WERI-Rb-1 (cell line): ENCODE results near the gene DCD.
"Not testable (repeated sequence)": the region's sequence is repeated elsewhere in the genome, so short reads cannot be mapped to it uniquely, and the experiment has no call there.

Source experiments
- DNase-seq: peaks from one replicate; pipeline ENCODE4 v3.0.0-alpha.2; 2020
- H3K27ac ChIP-seq: fragments of 250-450 bp; sonication (Bioruptor Pico); 2 replicates; pipeline ENCODE4 v1.5.1; 2020; ENCODE audit warnings: mild to moderate bottlenecking, moderate library complexity
- H3K27me3 ChIP-seq: fragments of 250-450 bp; sonication (Bioruptor Pico); 2 replicates; pipeline ENCODE4 v1.5.1; 2021; ENCODE audit warnings: mild to moderate bottlenecking, low read depth, moderate library complexity; ENCODE audit not compliant: insufficient read depth, severe bottlenecking
- H3K36me3 ChIP-seq: fragments of 250-450 bp; sonication (Bioruptor Pico); 2 replicates; pipeline ENCODE4 v1.5.1; 2020; ENCODE audit warnings: mild to moderate bottlenecking, moderate library complexity
- H3K4me3 ChIP-seq: 2 replicates; pipeline ENCODE4 v1.5.1; 2011; ENCODE audit warnings: low read depth, mild to moderate bottlenecking, control low read depth, low read length
- H3K9me3 ChIP-seq: fragments of 250-450 bp; sonication (Bioruptor Pico); 2 replicates; pipeline ENCODE4 v1.5.1; 2021; ENCODE audit warnings: mild to moderate bottlenecking, moderate library complexity; ENCODE audit not compliant: severe bottlenecking
- TF ChIP-seq, protein P1 (sequence below): IDR thresholded peaks from 2 replicates; pipeline ENCODE4 v1.5.1; 2011; ENCODE audit warnings: low read depth, mild to moderate bottlenecking, control low read depth, inconsistent platforms, low read length

Gene DCD

DNA sequence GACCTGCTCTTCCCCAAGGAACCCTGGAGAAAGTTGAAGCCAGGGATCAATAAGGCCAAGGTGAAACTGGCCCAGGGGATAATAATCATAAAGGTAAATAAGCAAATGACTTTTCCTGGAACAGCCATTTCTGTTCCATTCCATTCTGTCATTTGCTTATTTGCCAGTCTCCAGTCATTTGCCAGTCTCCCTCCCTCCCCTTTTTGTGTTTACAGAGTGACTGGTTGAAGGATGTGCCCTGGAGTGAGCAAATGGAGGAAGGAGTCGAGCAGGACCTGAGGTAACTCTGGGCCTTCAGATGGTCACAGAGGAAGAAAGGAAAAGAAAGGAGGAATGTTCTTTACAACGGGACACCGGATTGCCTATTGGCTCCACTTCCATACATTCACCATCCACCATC is 17.8 kb upstream of the DCD start:
- no peak overlapping the region for H3K27ac ChIP-seq
- no peak overlapping the region for H3K4me3 ChIP-seq
- peaks cover 36% of the 10 kb centered on the region for H3K27me3 ChIP-seq
- DNase-seq = no peak
- H3K36me3 ChIP-seq = no peaks in the 10 kb centered on the region
- H3K9me3 ChIP-seq = peaks cover 2% of the 10 kb centered on the region
- TF ChIP-seq, protein P1, sequence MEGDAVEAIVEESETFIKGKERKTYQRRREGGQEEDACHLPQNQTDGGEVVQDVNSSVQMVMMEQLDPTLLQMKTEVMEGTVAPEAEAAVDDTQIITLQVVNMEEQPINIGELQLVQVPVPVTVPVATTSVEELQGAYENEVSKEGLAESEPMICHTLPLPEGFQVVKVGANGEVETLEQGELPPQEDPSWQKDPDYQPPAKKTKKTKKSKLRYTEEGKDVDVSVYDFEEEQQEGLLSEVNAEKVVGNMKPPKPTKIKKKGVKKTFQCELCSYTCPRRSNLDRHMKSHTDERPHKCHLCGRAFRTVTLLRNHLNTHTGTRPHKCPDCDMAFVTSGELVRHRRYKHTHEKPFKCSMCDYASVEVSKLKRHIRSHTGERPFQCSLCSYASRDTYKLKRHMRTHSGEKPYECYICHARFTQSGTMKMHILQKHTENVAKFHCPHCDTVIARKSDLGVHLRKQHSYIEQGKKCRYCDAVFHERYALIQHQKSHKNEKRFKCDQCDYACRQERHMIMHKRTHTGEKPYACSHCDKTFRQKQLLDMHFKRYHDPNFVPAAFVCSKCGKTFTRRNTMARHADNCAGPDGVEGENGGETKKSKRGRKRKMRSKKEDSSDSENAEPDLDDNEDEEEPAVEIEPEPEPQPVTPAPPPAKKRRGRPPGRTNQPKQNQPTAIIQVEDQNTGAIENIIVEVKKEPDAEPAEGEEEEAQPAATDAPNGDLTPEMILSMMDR = no peak

DNA sequence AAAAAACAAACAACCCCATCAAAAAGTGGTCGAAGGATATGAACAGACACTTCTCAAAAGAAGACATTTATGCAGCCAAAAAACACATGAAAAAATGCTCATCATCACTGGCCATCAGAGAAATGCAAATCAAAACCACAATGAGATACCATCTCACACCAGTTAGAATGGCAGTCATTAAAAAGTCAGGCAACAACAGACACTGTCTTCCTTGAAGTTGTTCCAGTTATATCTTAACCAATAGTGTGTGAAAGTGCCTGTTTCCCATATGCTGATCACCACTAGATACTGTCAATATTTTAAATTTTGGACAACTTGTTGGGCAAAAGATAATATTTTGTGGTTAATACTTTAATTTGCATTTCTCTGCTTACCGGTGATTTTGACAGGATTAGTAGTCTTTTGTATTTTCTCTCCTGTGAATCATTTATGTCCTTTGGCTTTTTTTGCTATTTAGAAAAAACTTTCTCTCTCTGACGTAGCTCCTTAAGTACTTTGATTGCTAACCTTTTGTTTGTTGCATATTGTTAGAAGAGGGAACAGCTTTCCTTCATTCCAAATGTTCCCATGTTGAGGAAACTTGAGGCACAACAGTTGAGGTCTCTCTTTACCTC is 17.0 kb upstream of the DCD start:
- H3K27me3 ChIP-seq = peaks cover 33% of the 10 kb centered on the region
- H3K36me3 ChIP-seq, H3K9me3 ChIP-seq, DNase-seq, H3K4me3 ChIP-seq, H3K27ac ChIP-seq: not testable (repeated sequence)

DNA sequence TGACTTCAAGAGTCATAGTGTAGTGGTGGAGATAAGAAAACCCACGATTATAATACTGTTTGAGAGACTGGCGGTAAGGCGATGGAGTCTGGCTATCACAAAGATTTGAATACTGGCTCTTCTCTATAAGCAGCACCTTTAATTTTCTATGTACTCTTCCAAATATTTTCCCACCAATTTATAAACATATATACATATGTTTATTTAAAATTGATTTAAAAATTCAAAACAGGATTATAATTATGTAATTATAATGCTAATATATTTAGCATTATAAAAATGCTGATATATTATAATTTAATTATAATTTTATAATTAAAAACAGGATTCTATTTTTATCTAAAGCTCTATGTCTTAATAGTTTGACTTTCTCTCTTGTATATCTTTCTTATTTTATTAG is 15.4 kb upstream of the DCD start:
- Histone ChIP-seq H3K9me3 (peaks cover 2% of the 10 kb centered on the region), H3K36me3 (no peaks in the 10 kb centered on the region), H3K27me3 (peaks cover 39% of the 10 kb centered on the region), H3K27ac (no peak overlapping the region), H3K4me3 (no peak overlapping the region)
- no peak for DNase-seq
- TF ChIP-seq, protein P1 = no peak

DNA sequence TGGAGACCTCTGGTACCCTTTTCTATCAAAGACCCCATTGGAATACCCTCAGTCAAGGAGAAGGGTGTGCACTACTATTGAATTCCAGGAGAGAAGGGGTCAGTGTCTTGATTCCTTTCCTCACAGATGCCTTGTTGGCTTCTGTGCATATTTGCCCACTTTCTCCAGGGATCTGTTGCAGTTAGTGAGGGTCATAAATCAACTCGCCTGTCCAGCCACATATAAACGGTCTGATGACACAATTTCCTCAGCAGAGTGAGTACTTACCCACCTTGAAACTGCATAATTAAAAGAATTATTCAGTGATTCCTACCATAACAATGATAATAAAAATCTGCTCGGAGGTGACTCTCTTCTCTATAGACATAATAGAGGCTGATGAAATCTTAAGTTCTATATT is 13.9 kb upstream of the DCD start:
- TF ChIP-seq, protein P1 = no peak
- Histone ChIP-seq H3K4me3 (no peak overlapping the region), H3K27ac (no peak overlapping the region), H3K9me3 (peaks cover 2% of the 10 kb centered on the region), H3K36me3 (no peaks in the 10 kb centered on the region), H3K27me3 (peaks cover 48% of the 10 kb centered on the region)
- DNase-seq = no peak

DNA sequence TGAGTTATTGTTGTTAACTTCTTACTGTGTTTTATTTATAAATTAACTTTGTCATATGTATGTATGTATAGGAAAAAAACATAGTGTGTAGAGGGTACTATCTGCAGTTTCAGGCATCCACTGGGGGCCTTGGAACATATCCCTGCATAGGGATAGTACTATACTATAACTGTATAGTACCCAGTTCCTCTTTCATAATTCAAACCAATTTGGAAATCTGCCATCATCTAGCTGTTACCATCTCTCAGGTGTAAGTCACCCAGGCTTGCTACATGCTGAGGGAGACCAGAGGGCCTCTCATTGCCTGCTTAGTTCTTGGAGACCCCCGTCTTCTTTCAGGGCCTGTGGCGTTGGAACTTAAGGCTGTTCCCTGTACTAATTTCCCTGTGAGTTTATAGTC is 12.9 kb upstream of the DCD start:
- peaks cover 2% of the 10 kb centered on the region for H3K9me3 ChIP-seq
- no peaks in the 10 kb centered on the region for H3K36me3 ChIP-seq
- no peak for DNase-seq
- peaks cover 51% of the 10 kb centered on the region for H3K27me3 ChIP-seq
- TF ChIP-seq, protein P1 = no peak
- no peak overlapping the region for H3K27ac ChIP-seq
- no peak overlapping the region for H3K4me3 ChIP-seq

DNA sequence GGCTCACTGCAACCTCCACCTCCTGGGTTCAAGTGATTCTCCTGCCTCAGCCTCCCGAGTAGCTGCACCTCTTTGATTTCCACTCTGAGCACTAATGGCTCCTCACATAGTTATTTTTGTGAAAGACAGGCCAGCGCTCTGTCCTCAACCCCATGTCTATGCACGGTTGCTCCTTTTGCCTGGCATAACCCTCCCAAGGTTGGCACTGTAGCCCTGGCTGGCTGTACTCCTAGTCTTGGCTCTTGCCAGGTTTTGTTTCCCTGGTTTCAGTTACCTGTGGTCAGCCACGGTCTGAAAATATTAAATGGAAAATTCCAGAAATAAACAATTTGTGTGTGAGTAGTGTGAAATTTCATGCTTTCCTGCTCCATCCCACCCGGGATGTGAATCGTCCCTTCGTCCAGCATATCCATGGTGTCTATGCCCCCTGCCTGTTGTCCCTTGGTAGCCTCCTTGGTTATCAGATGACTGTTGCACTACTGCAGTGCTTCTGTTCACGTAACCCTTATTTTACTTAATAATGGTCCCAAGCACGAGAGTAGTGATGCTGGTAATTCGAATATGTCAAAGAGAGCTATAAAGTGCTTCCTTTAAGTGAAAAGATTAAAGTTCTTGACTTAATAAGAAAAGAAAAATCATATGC is 12.3 kb upstream of the DCD start:
- H3K27ac ChIP-seq = no peak overlapping the region
- peaks cover 51% of the 10 kb centered on the region for H3K27me3 ChIP-seq
- TF ChIP-seq, protein P1 = no peak
- no peak overlapping the region for H3K4me3 ChIP-seq
- no peak for DNase-seq
- H3K9me3 ChIP-seq = peaks cover 2% of the 10 kb centered on the region
- no peaks in the 10 kb centered on the region for H3K36me3 ChIP-seq
